Measurements from ENCODE around the gene TRAF2. TPM values are rescaled to one million over a fixed set of nuclear protein-coding genes. Genes with fewer than 3 reads are reported as not detected.
A peak's percentile ranks its signal among the peaks of the same experiment; 100 is the strongest.

The TRAF2 gene
- total and polyA plus RNA-seq, 9 of the 15 experiments (the other 6 are each of a cell fraction or from before 2014, with no cell fraction given) = 0.24 to 45.2 (median 18.0) TPM

DNA sequence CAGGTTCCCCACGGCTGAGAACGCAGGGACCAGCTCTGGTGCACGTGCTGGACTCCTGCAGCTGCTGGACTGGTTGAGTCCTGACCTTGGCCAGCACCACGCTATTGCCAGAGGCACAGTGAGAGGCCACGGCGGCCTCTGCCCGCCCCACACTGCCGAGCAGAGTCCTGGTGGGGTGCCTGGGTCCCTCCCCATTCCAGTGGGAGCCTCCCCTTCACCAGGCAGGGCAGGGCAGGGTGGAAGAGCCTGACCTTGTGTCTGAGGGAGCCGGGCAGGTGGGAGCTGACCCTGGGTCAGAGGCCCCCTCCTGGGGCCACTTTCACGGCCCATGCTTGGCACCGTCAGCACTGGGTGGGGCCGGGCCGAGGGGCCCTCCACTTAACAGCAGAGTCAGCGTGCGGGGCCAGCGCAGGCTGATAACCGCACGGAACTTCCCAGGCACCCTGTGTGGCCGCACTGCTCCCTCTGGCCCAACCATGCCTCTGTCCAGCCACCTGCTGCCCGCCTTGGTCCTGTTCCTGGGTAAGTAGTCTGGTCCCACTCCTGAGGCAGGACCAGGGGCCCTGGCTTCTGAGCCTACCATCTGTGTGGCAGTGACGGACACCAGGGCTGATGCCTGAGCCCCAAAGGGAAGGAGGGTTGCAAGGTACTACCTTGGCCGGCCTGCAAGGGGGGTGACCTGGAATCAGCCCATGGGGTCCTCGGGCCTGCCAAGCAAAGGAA is 34.2 kb upstream of the TRAF2 start, which contains the start of gene MAMDC4:
Gene MAMDC4, plus strand, starts transcription at position 406 of the 723 bp plus-strand sequence. Its CDS starts 71 bp downstream, at position 477.
- 0 out of 2 replicates have a peak, but pooled peaks cover 7% of the 10 kb centered on the region for H4K20me1 ChIP-seq (replicated peaks; ENCODE audit: control insufficient read depth, insufficient read depth, low read length)
- H3K9me3 ChIP-seq (replicated peaks; ENCODE audit: control insufficient read depth, insufficient read depth, low read depth, low read length) = no peaks in the 10 kb centered on the region
- H3K27me3 ChIP-seq (ENCODE audit: control insufficient read depth in 2 of 2, insufficient read depth in 2 of 2, low read length in 2 of 2) = no peaks in the 10 kb centered on the region
- H3K36me3 ChIP-seq (ENCODE audit: control insufficient read depth, insufficient read depth, low read length) = peaks cover 29% of the 10 kb centered on the region; the same call in 1 of the 3 replicates
- no peak within 1 kb of the TSS for H2AFZ ChIP-seq (ENCODE audit: low read depth, low read length)
- H3K79me2 ChIP-seq (ENCODE audit: control insufficient read depth, insufficient read depth, low read length) = peaks cover 27% of the 10 kb centered on the region
- BruUV-seq (replicated peaks) = no TSS peak
- ChIA-PET CTCF (ENCODE audit: low intra/inter-chr PET ratio) (no interaction called here), POLR2A (interaction anchor here (0.6 to 1.5 kb wide), 3 partner anchors 10 to 159 kb away, joined by 3 to 8 read pairs (median 3); no protein-coding TSS in a partner anchor)
- ATAC-seq = no peak
- no peak within 1 kb of the TSS; the same call in 1 of the 2 replicates for H3K4me2 ChIP-seq (ENCODE audit: insufficient read depth, low read length)
- H3K9me1 ChIP-seq (ENCODE audit: control insufficient read depth, insufficient read depth, low read length) = no peaks in the 10 kb centered on the region
- no peak within 1 kb of the TSS for H3K27ac ChIP-seq (ENCODE audit: extremely low read depth, low read depth, low read length)
- H3K4me3 ChIP-seq = no peak within 1 kb of the TSS
- in situ Hi-C loops (cut with MboI) = no loop called here
- peaks cover 9 to 89% of the 10 kb centered on the region in 2 experiments; a peak in 4 of 5 replicates for H3K4me1 ChIP-seq (replicated peaks in 1 of 2; ENCODE audit: control insufficient read depth in 2 of 2, insufficient read depth in 2 of 2, low read length in 2 of 2)
- H3K9ac ChIP-seq (ENCODE audit: insufficient read depth in 1 of 2, low read depth in 2 of 2, low read length in 2 of 2) = peak within 1 kb of the TSS in 1 of 2 experiments; percentile 97; a peak in 2 of 4 replicates
- no peak for FAIRE-seq
- intact Hi-C loops (cut with micrococcal nuclease) = no loop called here
- 71% methylated on average over 21 of the region's 23 CpGs for WGBS (ENCODE audit: insufficient coverage, low coverage, missing lambda C conversion rate)
- TF ChIP-seq POLR2G (IDR thresholded peaks at IDR 0.05; ENCODE audit: low read depth, low read length) = peak; percentile 77
- TF ChIP-seq RBFOX2 (IDR thresholded peaks at IDR 0.05; ENCODE audit: low read depth, low read length) = peak; percentile 1; the same call in 1 of the 2 replicates
- no peak for TF ChIP-seq TRIM24 (IDR thresholded peaks at IDR 0.05)
- TF ChIP-seq GABPB2 (CRISPR knock-in tag; conservative IDR thresholded peaks at IDR 0.05) = no peak
- TF ChIP-seq ILF3 (IDR thresholded peaks at IDR 0.05; ENCODE audit: borderline replicate concordance) = no peak
- TF ChIP-seq, protein P1, sequence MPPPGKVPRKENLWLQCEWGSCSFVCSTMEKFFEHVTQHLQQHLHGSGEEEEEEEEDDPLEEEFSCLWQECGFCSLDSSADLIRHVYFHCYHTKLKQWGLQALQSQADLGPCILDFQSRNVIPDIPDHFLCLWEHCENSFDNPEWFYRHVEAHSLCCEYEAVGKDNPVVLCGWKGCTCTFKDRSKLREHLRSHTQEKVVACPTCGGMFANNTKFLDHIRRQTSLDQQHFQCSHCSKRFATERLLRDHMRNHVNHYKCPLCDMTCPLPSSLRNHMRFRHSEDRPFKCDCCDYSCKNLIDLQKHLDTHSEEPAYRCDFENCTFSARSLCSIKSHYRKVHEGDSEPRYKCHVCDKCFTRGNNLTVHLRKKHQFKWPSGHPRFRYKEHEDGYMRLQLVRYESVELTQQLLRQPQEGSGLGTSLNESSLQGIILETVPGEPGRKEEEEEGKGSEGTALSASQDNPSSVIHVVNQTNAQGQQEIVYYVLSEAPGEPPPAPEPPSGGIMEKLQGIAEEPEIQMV (tag; conservative IDR thresholded peaks at IDR 0.05; ENCODE audit: low read depth) = no peak
- TF ChIP-seq SUPT5H (IDR thresholded peaks at IDR 0.05) = no peak
- no peak for TF ChIP-seq ARHGAP35 (IDR thresholded peaks at IDR 0.05; ENCODE audit: partially characterized antibody)
- TF ChIP-seq FIP1L1 (IDR thresholded peaks at IDR 0.05; ENCODE audit: low read depth, low read length, poor library complexity, severe bottlenecking) = peak; percentile 26
- TF ChIP-seq KLF6 (CRISPR knock-in tag; IDR thresholded peaks at IDR 0.05; ENCODE audit: borderline replicate concordance) = no peak
- no peak for TF ChIP-seq SETDB1 (IDR thresholded peaks at IDR 0.05; ENCODE audit: low read length)
- DNase-seq (ENCODE audit: extremely low read depth in 1 of 4, low spot score in 3 of 4) = no peak
